ENCODE results near the gene ZDHHC14.

- TF ChIP-seq EZH2phosphoT487 (IDR thresholded peaks at IDR 0.05; ENCODE audit: borderline replicate concordance, low read length) (no peak), EZH2 (IDR thresholded peaks at IDR 0.05; ENCODE audit: low read length, unreplicated experiment) (no peak), CTCF (conservative IDR thresholded peaks at IDR 0.05; ENCODE audit: low read depth, low read length) (no peak)
These were observed 52.7 kb downstream of the ZDHHC14 start for GRCh38 chr6:157433678-157434081.

Measured in PC-3 (cell line).